ENCODE measurements around the gene PRDM15. TPM values are rescaled to one million over a fixed set of nuclear protein-coding genes. Genes with fewer than 3 reads are reported as not detected.

Gene PRDM15
- total RNA-seq, 1 experiment from 2014 or later = 9.9 TPM

GRCh38 chr21:41805643-41806042 is 73.5 kb downstream of the PRDM15 start:
- Histone ChIP-seq H3K9ac (ENCODE audit: extremely low read depth, insufficient read length, low read length) (no peak overlapping the region), H4K8ac (replicated peaks; ENCODE audit: insufficient read length, low read depth, low read length) (no peak overlapping the region), H3K23me2 (ENCODE audit: insufficient read length, low read depth, low read length, poor library complexity, severe bottlenecking) (no peaks in the 10 kb centered on the region), H3K79me2 (ENCODE audit: insufficient read depth, low read length) (no peaks in the 10 kb centered on the region), H3K27ac (ENCODE audit: insufficient read length, low read depth, low read length) (no peak overlapping the region), H3K79me1 (ENCODE audit: insufficient read depth, low read depth, low read length, poor library complexity, severe bottlenecking) (no peaks in the 10 kb centered on the region), H2AK5ac (ENCODE audit: insufficient read length, low read length) (no peak overlapping the region), H2BK15ac (ENCODE audit: low read depth, low read length) (no peak overlapping the region), H2AFZ (ENCODE audit: low read length) (no peak overlapping the region), H4K91ac (ENCODE audit: insufficient read length, low read depth, low read length) (no peak overlapping the region), H3K4me2 (ENCODE audit: insufficient read depth, insufficient read length, low read length) (no peak overlapping the region), H3T11ph (ENCODE audit: low read length) (no peak overlapping the region), H3K27me3 (ENCODE audit: insufficient read depth, low read length) (no peaks in the 10 kb centered on the region), H3K23ac (ENCODE audit: insufficient read length, low read depth, low read length) (no peak overlapping the region), H3K18ac (ENCODE audit: insufficient read length, low read depth, low read length) (no peak overlapping the region), H2BK20ac (ENCODE audit: low read depth, low read length, poor library complexity, severe bottlenecking) (no peak overlapping the region), H3K14ac (ENCODE audit: insufficient read depth, low read length) (no peak overlapping the region), H3K56ac (ENCODE audit: insufficient read length, low read depth, low read length) (no peak overlapping the region), H2BK5ac (ENCODE audit: insufficient read length, low read length) (no peak overlapping the region), H4K20me1 (ENCODE audit: control insufficient read depth, insufficient read depth, insufficient read length) (no peaks in the 10 kb centered on the region), H3K4ac (ENCODE audit: low read depth, low read length) (no peak overlapping the region), H3K4me1 (ENCODE audit: insufficient read depth, low read length) (no peaks in the 10 kb centered on the region), H2BK12ac (ENCODE audit: insufficient read length, low read depth, low read length) (no peak overlapping the region), H4K5ac (ENCODE audit: insufficient read length, low read depth, low read length) (no peak overlapping the region), H2BK120ac (ENCODE audit: low read depth, low read length, poor library complexity, severe bottlenecking) (no peak overlapping the region), H3K9me3 (ENCODE audit: control insufficient read depth, low read depth, low read length) (no peaks in the 10 kb centered on the region)
- peaks cover 14 to 55% (median 40%) of the 10 kb centered on the region in 3 experiments for H3K36me3 Mint-ChIP-seq (ENCODE audit: insufficient read depth in 1 of 3, low read depth in 3 of 3)
- peaks cover 7% of the 10 kb centered on the region in 2 experiments; a peak in 4 of 5 replicates for H3K9me3 Mint-ChIP-seq
- no peaks in the 10 kb centered on the region for H3K4me1 Mint-ChIP-seq
- no peak for DNase-seq
- H3K4me3 Mint-ChIP-seq = no peak overlapping the region
- H3K27ac Mint-ChIP-seq = no peak overlapping the region; a peak in 1 of 7 replicates
- no CpG with 5 or more reads among the region's 4 CpGs for WGBS (ENCODE audit: extremely low coverage, insufficient read length, low lambda C conversion rate)
- no peaks in the 10 kb centered on the region for H3K27me3 Mint-ChIP-seq (ENCODE audit: low read depth)
- no peak for TF ChIP-seq CTCF (conservative IDR thresholded peaks at IDR 0.05)

Data from H9 (cell line).